Omental fat pad (tissue), 4 donors: ENCODE data around the gene KLHL36. TPM values are rescaled to one million over a fixed set of nuclear protein-coding genes. Genes with fewer than 3 reads are reported as not detected.

Source experiments
- ATAC-seq: fragments of 150-250 bp; one replicate; pipeline ENCODE4 v1.9.1; 2016; ENCODE audit warnings: mild to moderate bottlenecking, moderate library complexity; ENCODE audit not compliant: low FRiP score
- DNase-seq: peaks from one replicate; pipeline ENCODE4 v3.0.0-alpha.2; 2019; ENCODE audit warnings: low spot score
- total RNA-seq, 4 donors: library from RNA; depleted of rRNA; stranded (reverse); fragments of >200 nt; gene quantifications; one replicate each; pipeline ENCODE4 v1.1.0, GENCODE V29; 2016
- TF ChIP-seq, protein P1 (sequence below), 3 donors: fragments of 450-650 bp; IDR thresholded peaks; one replicate each; pipeline ENCODE4 v1.5.1; 2016 to 2017; ENCODE audit warnings: antibody characterized with exemption in 3 of 3, mild to moderate bottlenecking in 3 of 3, moderate library complexity in 2 of 3

KLHL36 gene
- total RNA-seq, 4 donors from 2014 or later, result 60.0 to 72.2 (median 65.8) TPM

DNA sequence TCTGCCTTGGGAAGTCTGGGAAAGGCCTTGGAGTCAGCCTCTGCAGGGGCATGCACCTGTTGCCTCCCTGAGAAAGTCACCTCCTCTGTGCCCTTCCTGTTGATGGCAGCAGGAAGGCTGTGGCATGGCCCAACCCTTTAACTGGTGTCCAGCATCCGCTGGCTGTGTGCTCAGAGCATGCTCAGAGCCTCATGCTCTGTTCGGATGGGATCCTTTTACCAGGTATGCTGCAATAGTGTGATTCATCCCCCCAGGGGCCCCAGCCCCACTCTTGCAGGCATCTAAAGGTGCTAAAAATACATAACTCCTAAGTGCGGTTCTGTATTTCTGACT lies 24.9 kb downstream of the KLHL36 start:
- TF ChIP-seq, protein P1, sequence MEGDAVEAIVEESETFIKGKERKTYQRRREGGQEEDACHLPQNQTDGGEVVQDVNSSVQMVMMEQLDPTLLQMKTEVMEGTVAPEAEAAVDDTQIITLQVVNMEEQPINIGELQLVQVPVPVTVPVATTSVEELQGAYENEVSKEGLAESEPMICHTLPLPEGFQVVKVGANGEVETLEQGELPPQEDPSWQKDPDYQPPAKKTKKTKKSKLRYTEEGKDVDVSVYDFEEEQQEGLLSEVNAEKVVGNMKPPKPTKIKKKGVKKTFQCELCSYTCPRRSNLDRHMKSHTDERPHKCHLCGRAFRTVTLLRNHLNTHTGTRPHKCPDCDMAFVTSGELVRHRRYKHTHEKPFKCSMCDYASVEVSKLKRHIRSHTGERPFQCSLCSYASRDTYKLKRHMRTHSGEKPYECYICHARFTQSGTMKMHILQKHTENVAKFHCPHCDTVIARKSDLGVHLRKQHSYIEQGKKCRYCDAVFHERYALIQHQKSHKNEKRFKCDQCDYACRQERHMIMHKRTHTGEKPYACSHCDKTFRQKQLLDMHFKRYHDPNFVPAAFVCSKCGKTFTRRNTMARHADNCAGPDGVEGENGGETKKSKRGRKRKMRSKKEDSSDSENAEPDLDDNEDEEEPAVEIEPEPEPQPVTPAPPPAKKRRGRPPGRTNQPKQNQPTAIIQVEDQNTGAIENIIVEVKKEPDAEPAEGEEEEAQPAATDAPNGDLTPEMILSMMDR (IDR thresholded peaks at IDR 0.05), result no peak
- ATAC-seq (no peak), DNase-seq (no peak)

GRCh38 chr16:84673561-84673960 lies 25.2 kb downstream of the KLHL36 start:
- no peak for ATAC-seq
- TF ChIP-seq, protein P1 (IDR thresholded peaks at IDR 0.05), result no peak
- no peak for DNase-seq

- ATAC-seq, result no peak
These were observed 27.1 kb downstream of the KLHL36 start for GRCh38 chr16:84675423-84675822.

GRCh38 chr16:84675884-84676283 lies 27.6 kb downstream of the KLHL36 start:
- no peak for DNase-seq
- TF ChIP-seq, protein P1 (IDR thresholded peaks at IDR 0.05), result no peak
- no peak for ATAC-seq

More at GRCh38 chr16:84675423-84675822, 27.1 kb downstream of the KLHL36 start:
- no peak for DNase-seq
- TF ChIP-seq, protein P1 (IDR thresholded peaks at IDR 0.05), result no peak

- ATAC-seq (no peak), DNase-seq (no peak)
- TF ChIP-seq, protein P1 (IDR thresholded peaks at IDR 0.05), result no peak
These were observed 28.9 kb downstream of the KLHL36 start for GRCh38 chr16:84677017-84677803.

DNA sequence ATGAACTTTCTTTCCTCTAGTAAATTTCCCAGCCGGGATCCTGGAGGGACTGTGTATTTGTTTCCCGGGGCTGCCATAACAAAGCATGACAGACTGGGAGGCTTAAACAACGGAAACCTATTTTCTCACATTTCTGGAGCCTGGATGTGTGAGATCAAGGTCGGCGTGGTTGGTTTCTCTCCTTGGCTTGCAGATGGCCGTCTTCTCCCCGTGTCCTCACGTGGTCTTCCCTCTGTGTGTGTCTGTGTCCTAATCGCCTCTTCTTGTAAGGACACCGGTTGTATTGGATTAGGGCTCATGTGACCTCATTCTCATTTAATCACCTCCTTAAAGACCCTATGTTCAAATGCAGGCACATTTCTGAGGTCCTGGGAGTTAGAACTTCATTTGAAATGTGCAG lies 29.5 kb downstream of the KLHL36 start:
- ATAC-seq (no peak), DNase-seq (no peak)
- TF ChIP-seq, protein P1 (IDR thresholded peaks at IDR 0.05), result no peak

DNA sequence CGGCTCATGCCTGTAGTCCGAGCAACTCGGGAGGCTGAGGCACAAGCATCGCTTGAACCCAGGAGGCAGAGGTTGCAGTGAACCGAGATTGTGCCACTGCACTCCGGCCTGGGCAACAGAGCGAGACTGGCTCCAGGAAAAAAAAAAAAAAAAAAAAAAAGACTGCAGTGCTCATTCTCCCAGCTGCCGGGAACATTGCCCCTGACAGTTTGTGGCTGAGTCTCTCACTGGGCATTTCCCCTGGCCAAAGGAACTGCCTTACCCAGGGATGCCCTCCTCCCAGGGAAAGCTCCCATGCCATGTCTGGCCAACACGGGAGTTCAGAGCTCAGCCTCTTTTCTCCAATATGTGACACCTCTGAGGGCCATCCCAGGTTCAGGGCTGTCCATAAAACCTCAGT lies 30.2 kb downstream of the KLHL36 start:
- DNase-seq, result no peak
- TF ChIP-seq, protein P1 (IDR thresholded peaks at IDR 0.05), result no peak
- ATAC-seq, result no peak
